Testis (tissue), 3 donors: Measurements from ENCODE around the gene ANGPTL7. TPM values are rescaled to one million over a fixed set of nuclear protein-coding genes. Genes with fewer than 3 reads are reported as not detected.

Experiments used
- DNase-seq: peaks from one replicate; pipeline ENCODE4 v3.0.0-alpha.2; 2019
- H3K27ac ChIP-seq, 2 donors: fragments of 200-600 bp; sonication (generic); one replicate each; pipeline ENCODE4 v1.5.1; 2019
- H3K27me3 ChIP-seq: fragments of 200-600 bp; sonication (generic); one replicate; pipeline ENCODE4 v1.5.1; 2019
- H3K36me3 ChIP-seq: fragments of 200-600 bp; sonication (generic); one replicate; pipeline ENCODE4 v1.5.1; 2017; ENCODE audit warnings: low read depth; ENCODE audit errors: missing control alignments
- H3K4me1 ChIP-seq: fragments of 200-600 bp; sonication (generic); one replicate; pipeline ENCODE4 v1.5.1; 2019
- H3K4me3 ChIP-seq, 2 donors: fragments of 200-600 bp; sonication (generic); one replicate each; pipeline ENCODE4 v1.5.1; 2017 to 2019
- H3K9me3 ChIP-seq: fragments of 200-600 bp; sonication (generic); one replicate; pipeline ENCODE4 v1.5.1; 2017
- CTCF ChIP-seq, 3 experiments: fragments of 450-650 bp in 2 of 3; fragments of 200-600 bp in 1 of 3; sonication (generic) in 1 of 3; IDR thresholded peaks; one replicate each; pipeline ENCODE4 v1.5.1; 2016 to 2019; ENCODE audit warnings: antibody characterized with exemption in 3 of 3, mild to moderate bottlenecking in 2 of 3, moderate library complexity in 1 of 3
- POLR2A ChIP-seq: fragments of 450-650 bp; IDR thresholded peaks from one replicate; pipeline ENCODE4 v1.6.1; 2017; ENCODE audit warnings: antibody characterized with exemption, mild to moderate bottlenecking, moderate library complexity
- WGBS, 2 donors: methylation state at CpG; one replicate each; pipeline ENCODE4 v1.1.5; 2018; 5-methylcytosine and 5-hydroxymethylcytosine counted together
- intact Hi-C: fragments of 100-400 bp; cut with DNase I; formaldehyde crosslinking; loops from one replicate; pipeline ENCODE4 v1.15.1; 2023; ENCODE audit warnings: low total_unique reads
- polyA plus RNA-seq: library from polyadenylated mRNA; stranded (reverse); fragments of 350-450 nt; fragmentation: Illumina TruSeq; extraction: RNeasy Lipid Tissue Mini Kit (QIAGEN cat#74804); gene quantifications from one replicate; pipeline ENCODE4 v1.2.3, GENCODE V29; 2014; ENCODE audit warnings: low read depth, low replicate concordance; ENCODE audit not compliant: insufficient read depth
- total RNA-seq, 2 donors: library from RNA; depleted of rRNA; stranded (reverse); fragments of >200 nt; gene quantifications; one replicate each; pipeline ENCODE4 v1.2.3, GENCODE V29; 2016

ANGPTL7 gene
- total and polyA plus RNA-seq, 3 donors from 2014 or later, result 1.6 TPM; not detected in 2

- intact Hi-C loops, result no loop called here
- H3K4me1 ChIP-seq, result peaks cover 2% of the 10 kb centered on the region
- H3K4me3 ChIP-seq, result no peak overlapping the region
- H3K36me3 ChIP-seq, result no peaks in the 10 kb centered on the region
- no peak overlapping the region for H3K27ac ChIP-seq
- no peaks in the 10 kb centered on the region for H3K9me3 ChIP-seq
- H3K27me3 ChIP-seq, result no peaks in the 10 kb centered on the region
- TF ChIP-seq CTCF (IDR thresholded peaks at IDR 0.05) (no peak), POLR2A (no peak)
- DNase-seq, result no peak
- 62 to 77% methylated on average over 4 of the region's 4 CpGs for WGBS, 2 donors
Measured at GRCh38 chr1:11198257-11198656, 9.1 kb downstream of the ANGPTL7 start.

- no peak for TF ChIP-seq POLR2A
- TF ChIP-seq CTCF (IDR thresholded peaks at IDR 0.05), result no peak
- peaks cover 2% of the 10 kb centered on the region for H3K4me1 ChIP-seq
- H3K9me3 ChIP-seq, result no peaks in the 10 kb centered on the region
- 79% methylated on average over 2 of the region's 2 CpGs for WGBS, 2 donors
- no peaks in the 10 kb centered on the region for H3K27me3 ChIP-seq
- DNase-seq, result no peak
- H3K27ac ChIP-seq, result no peak overlapping the region
- intact Hi-C loops, result no loop called here
- no peaks in the 10 kb centered on the region for H3K36me3 ChIP-seq
- no peak overlapping the region for H3K4me3 ChIP-seq
Measured at GRCh38 chr1:11198851-11199594, 9.9 kb downstream of the ANGPTL7 start.

GRCh38 chr1:11204396-11205190, 15.4 kb downstream of the ANGPTL7 start:
- WGBS, 2 donors, result 91 to 94% methylated on average over 11 of the region's 11 CpGs
- Histone ChIP-seq H3K4me3 (no peak overlapping the region), H3K36me3 (no peaks in the 10 kb centered on the region), H3K9me3 (no peaks in the 10 kb centered on the region), H3K27me3 (no peaks in the 10 kb centered on the region), H3K4me1 (peaks cover 4% of the 10 kb centered on the region), H3K27ac (no peak overlapping the region)
- no peak for TF ChIP-seq POLR2A
- TF ChIP-seq CTCF (IDR thresholded peaks at IDR 0.05), result no peak
- no peak for DNase-seq
- intact Hi-C loops, result no loop called here

GRCh38 chr1:11207898-11208611, 18.9 kb downstream of the ANGPTL7 start:
- Histone ChIP-seq H3K36me3 (no peaks in the 10 kb centered on the region), H3K9me3 (no peaks in the 10 kb centered on the region), H3K27ac (peak overlapping the region; percentile 2 to 68), H3K4me1 (peaks cover 4% of the 10 kb centered on the region), H3K4me3 (no peak overlapping the region), H3K27me3 (no peaks in the 10 kb centered on the region)
- intact Hi-C loops, result no loop called here
- 59 to 62% methylated on average over 6 of the region's 6 CpGs for WGBS, 2 donors
- no peak for TF ChIP-seq CTCF (IDR thresholded peaks at IDR 0.05)
- TF ChIP-seq POLR2A, result no peak
- peak; percentile 87 for DNase-seq
